Pancreas (tissue), 10 donors: ENCODE results near the gene ITPR1. TPM values are rescaled to one million over a fixed set of nuclear protein-coding genes. Genes with fewer than 3 reads are reported as not detected.

Experiments used
- ATAC-seq, 4 donors: fragments of 200-7000 bp; cut with Tn5 transposase; one replicate each; pipeline versions ENCODE4 v1.8.0 to v1.9.1; 2020; ENCODE audit warnings: mild to moderate bottlenecking in 4 of 4, moderate library complexity in 4 of 4
- DNase-seq, 6 donors: peaks; one replicate each; pipeline ENCODE4 v3.0.0-alpha.2; 2020
- FAIRE-seq: peaks from 2 replicates; lab custom pipeline; 2012; peaks lifted over from hg19 to GRCh38; lab: Jason Lieb, UNC
- H3K27ac ChIP-seq, 4 donors: fragments of 200-600 bp; sonication (generic); 1 replicate in 3 of 4; 2 replicates in 1 of 4; pipeline versions ENCODE4 v1.5.0 to v1.8.0; 2020
- H3K27me3 ChIP-seq, 4 donors: fragments of 200-600 bp; one replicate each; pipeline ENCODE4 v1.8.0; 2021
- H3K36me3 ChIP-seq, 3 donors: fragments of 200-600 bp; sonication (generic) in 1 of 3; one replicate each; pipeline versions ENCODE4 v1.5.0 to v1.8.0; 2020 to 2021
- H3K4me1 ChIP-seq, 3 donors: fragments of 200-600 bp; one replicate each; pipeline ENCODE4 v1.8.0; 2021
- H3K4me3 ChIP-seq, 4 donors: fragments of 200-600 bp; sonication (generic) in 2 of 4; one replicate each; pipeline versions ENCODE4 v1.5.0 to v1.8.0; 2020 to 2021
- H3K9me3 ChIP-seq, 4 donors: fragments of 200-600 bp; one replicate each; pipeline ENCODE4 v1.8.0; 2021
- CTCF ChIP-seq, 4 donors: fragments of 200-600 bp; sonication (generic) in 3 of 4; IDR thresholded peaks; one replicate each; pipeline versions ENCODE4 v1.5.0 to v1.8.0; 2021; ENCODE audit warnings: antibody characterized with exemption in 4 of 4
- WGBS, 2 donors: extraction: QIAGEN DNeasy Blood & Tissue Kit; methylation state at CpG; one replicate each; pipeline ENCODE4 v1.1.7; 2013; 5-methylcytosine and 5-hydroxymethylcytosine counted together
- intact Hi-C, 3 donors: fragments of 100-400 bp; cut with DNase I; formaldehyde crosslinking; loops; one replicate each; pipeline versions ENCODE4 v1.11.1 to v1.14.2; 2022
- polyA plus RNA-seq, 2 donors: library from polyadenylated mRNA; stranded (reverse); fragments of 200-250 nt; gene quantifications; one replicate each; pipeline ENCODE4 v1.2.3, GENCODE V29; 2013
- total RNA-seq, 6 donors: library from RNA; stranded (reverse); fragmentation: NEBNext Ultra II Directional in 4 of 6; extraction: Animal tissue kit (Norgen Biotek cat#: 25700) in 4 of 6; gene quantifications; one replicate each; pipeline versions ENCODE4 v1.2.1 to v1.2.4, GENCODE V29; 2021 to 2023
- donor health status: healthy with polysubstance abuse.
- donor health status: DM: no; HTN: no; CAD: no; lungs with moderate emphysema.
- donor health status: DM: no; HTN: no; CAD: no.
- donor health status: control.
- donor health status: control.
- donor health status: Bipolar disorder and iron deficiency.
- donor health status: DM: yes; HTN: yes; CAD: no.
- donor health status: DM: no; HTN: no; CAD: no.
- donor health status: DM: no; HTN: no; CAD: no.
- donor health status: DM: yes; HTN: yes; CAD: no.

ITPR1 gene
- total and polyA plus RNA-seq, 8 donors = 4.5 to 19.1 (median 10.1) TPM

DNA sequence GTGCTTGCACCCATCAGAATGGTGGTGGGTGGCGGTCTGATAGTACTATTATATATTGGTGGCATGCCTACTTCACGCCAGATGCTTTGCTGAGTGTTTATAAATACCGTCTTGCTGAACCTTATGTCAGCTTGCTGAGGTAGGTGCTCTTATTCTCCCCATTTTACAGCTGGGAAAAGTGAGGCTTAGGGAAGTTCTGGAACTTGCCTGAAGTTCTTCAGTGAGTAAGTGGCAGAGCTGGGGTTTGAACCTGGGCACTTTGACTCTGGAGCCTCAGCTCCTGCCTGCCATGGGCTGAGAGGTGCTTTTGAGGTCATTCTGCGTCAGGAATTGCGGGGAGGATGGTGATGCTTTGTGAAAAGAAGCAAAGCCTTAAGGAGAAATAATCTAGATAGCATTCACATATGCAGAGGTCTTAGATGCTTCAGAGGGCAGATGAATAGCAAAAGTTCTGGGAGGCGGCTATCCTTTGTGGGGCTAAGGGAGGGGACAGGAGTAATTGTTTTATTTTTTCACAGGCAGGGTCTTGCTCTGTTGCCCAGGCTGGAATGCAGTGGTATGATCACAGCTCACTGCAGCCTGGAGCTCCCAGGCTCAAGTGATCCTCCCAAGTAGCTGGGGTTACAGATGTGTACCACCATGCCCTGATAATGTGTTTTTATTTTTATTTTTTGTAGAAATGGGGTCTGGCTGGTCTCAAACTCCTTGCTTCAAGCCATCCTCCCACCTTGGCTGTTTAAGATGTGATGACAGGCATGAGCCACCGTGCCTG, 18.5 kb downstream of the ITPR1 start:
- no peak for ATAC-seq
- TF ChIP-seq CTCF (IDR thresholded peaks at IDR 0.05) = no peak
- intact Hi-C loops = no loop called here
- no peak for DNase-seq
- H3K4me1 ChIP-seq = no peaks in the 10 kb centered on the region
- H3K27me3 ChIP-seq = no peaks in the 10 kb centered on the region
- no peaks in the 10 kb centered on the region for H3K9me3 ChIP-seq
- no peak overlapping the region for H3K4me3 ChIP-seq
- WGBS, 2 donors = 76 to 79% methylated on average over 7 of the region's 7 CpGs
- no peaks in the 10 kb centered on the region for H3K36me3 ChIP-seq
- no peak overlapping the region for H3K27ac ChIP-seq
- FAIRE-seq = no peak

- no peaks in the 10 kb centered on the region for H3K9me3 ChIP-seq
- peaks cover 0 to 5% (median 0%) of the 10 kb centered on the region in 3 donors for H3K4me1 ChIP-seq
- H3K4me3 ChIP-seq = no peak overlapping the region
- no peak for FAIRE-seq
- no peaks in the 10 kb centered on the region for H3K36me3 ChIP-seq
- no peak for TF ChIP-seq CTCF (IDR thresholded peaks at IDR 0.05)
- no peak for ATAC-seq
- WGBS, 2 donors = 70 to 72% methylated on average over 15 of the region's 15 CpGs
- no peaks in the 10 kb centered on the region for H3K27me3 ChIP-seq
- no peak for DNase-seq
- intact Hi-C loops = no loop called here
- no peak overlapping the region for H3K27ac ChIP-seq
These were observed 19.9 kb downstream of the ITPR1 start for GRCh38 chr3:4512895-4513616.

DNA sequence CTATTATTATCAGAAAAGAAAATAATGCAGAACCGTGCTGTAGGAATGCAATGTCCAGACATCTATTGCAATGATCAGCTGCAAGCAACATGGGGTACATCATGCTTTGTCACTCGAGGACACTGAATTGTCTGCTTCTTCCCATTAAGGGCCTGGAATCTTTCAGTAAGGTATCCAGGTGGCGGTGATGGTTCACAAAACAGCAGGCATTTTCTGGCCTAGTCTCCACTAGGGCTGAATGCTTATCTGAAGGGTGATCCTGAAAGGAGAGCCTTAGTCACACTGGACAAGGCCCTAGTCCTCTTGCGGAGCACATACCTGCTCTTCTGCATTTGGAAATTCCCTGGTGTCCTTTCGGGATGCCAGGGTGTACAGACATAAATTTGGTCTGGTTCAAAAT, 21.2 kb downstream of the ITPR1 start:
- intact Hi-C loops = no loop called here
- no peak for ATAC-seq
- H3K9me3 ChIP-seq = no peaks in the 10 kb centered on the region
- H3K27ac ChIP-seq = no peak overlapping the region
- H3K4me3 ChIP-seq = no peak overlapping the region
- no peak for DNase-seq
- no peak for FAIRE-seq
- 74 to 90% methylated on average over 5 of the region's 5 CpGs for WGBS, 2 donors
- peaks cover 0 to 5% (median 0%) of the 10 kb centered on the region in 3 donors for H3K4me1 ChIP-seq
- no peak for TF ChIP-seq CTCF (IDR thresholded peaks at IDR 0.05)
- H3K36me3 ChIP-seq = no peaks in the 10 kb centered on the region
- no peaks in the 10 kb centered on the region for H3K27me3 ChIP-seq

GRCh38 chr3:4514916-4515315, 21.8 kb downstream of the ITPR1 start:
- Histone ChIP-seq H3K4me3 (no peak overlapping the region), H3K9me3 (no peaks in the 10 kb centered on the region), H3K4me1 (peaks cover 0 to 5% (median 0%) of the 10 kb centered on the region in 3 donors), H3K27me3 (no peaks in the 10 kb centered on the region), H3K36me3 (no peaks in the 10 kb centered on the region), H3K27ac (no peak overlapping the region)
- DNase-seq (no peak), ATAC-seq (no peak), FAIRE-seq (no peak)
- WGBS, 2 donors = 46 to 67% methylated on average over 1 of the region's 1 CpG
- intact Hi-C loops = no loop called here
- TF ChIP-seq CTCF (IDR thresholded peaks at IDR 0.05) = no peak
